HepG2 (cell line): ENCODE results near the gene COL8A2.

ENCODE experiments used
- AFF4 ChIP-seq: sonication (generic); formaldehyde crosslinking; IDR thresholded peaks from 2 replicates; pipeline ENCODE4 v1.4.0; 2020; ENCODE audit warnings: missing genetic modification reagents
- CTCF ChIP-seq: sonication (generic); formaldehyde crosslinking; IDR thresholded peaks from 2 replicates; pipeline ENCODE4 v1.5.0; 2020; ENCODE audit warnings: mild to moderate bottlenecking, missing genetic modification reagents, moderate library complexity
- FOXP4 ChIP-seq: sonication (generic); formaldehyde crosslinking; IDR thresholded peaks from 2 replicates; pipeline ENCODE4 v1.4.0; 2020; ENCODE audit warnings: missing genetic modification reagents
- KLF6 ChIP-seq: IDR thresholded peaks from 2 replicates; pipeline ENCODE4 v1.8.0; 2016; ENCODE audit warnings: missing biosample characterization, missing genetic modification reagents
- MAX ChIP-seq: IDR thresholded peaks from 2 replicates; pipeline ENCODE4 v1.6.1; 2012; ENCODE audit warnings: inconsistent platforms
- POLR2A ChIP-seq, 2 experiments: IDR thresholded peaks; 2 replicates each; pipeline ENCODE4 v1.6.1; 2011; ENCODE audit warnings: low read depth in 2 of 2, low read length in 2 of 2, mild to moderate bottlenecking in 1 of 2, moderate library complexity in 1 of 2; ENCODE audit not compliant: insufficient read depth in 1 of 2
- PRMT3 ChIP-seq: sonication (generic); formaldehyde crosslinking; IDR thresholded peaks from 2 replicates; pipeline ENCODE4 v1.8.1; 2022; ENCODE audit warnings: low read depth, mild to moderate bottlenecking, moderate library complexity, missing genetic modification reagents, borderline replicate concordance
- REST ChIP-seq, 2 experiments: IDR thresholded peaks; 2 replicates each; pipeline ENCODE4 v1.6.1; 2011 to 2012; ENCODE audit warnings: low read length in 2 of 2, borderline replicate concordance in 1 of 2, low read depth in 1 of 2, mild to moderate bottlenecking in 1 of 2, moderate library complexity in 1 of 2
- SP1 ChIP-seq, 2 experiments: fragments of 450-650 bp in 1 of 2; sonication (generic) in 1 of 2; formaldehyde crosslinking in 1 of 2; IDR thresholded peaks; 2 replicates each; pipeline versions ENCODE4 v1.4.0 to v1.6.1; 2016 to 2020; ENCODE audit warnings: missing genetic modification reagents in 1 of 2
- ZKSCAN8 ChIP-seq: IDR thresholded peaks from 2 replicates; pipeline ENCODE4 v1.6.1; 2016; ENCODE audit warnings: borderline replicate concordance, missing genetic modification reagents, missing compliant biosample characterization
- ZNF10 ChIP-seq: sonication (generic); formaldehyde crosslinking; IDR thresholded peaks from 2 replicates; pipeline ENCODE4 v1.4.0; 2020; ENCODE audit warnings: mild to moderate bottlenecking, low read depth, missing genetic modification reagents, borderline replicate concordance
- ZNF563 ChIP-seq: sonication (generic); formaldehyde crosslinking; IDR thresholded peaks from 2 replicates; pipeline ENCODE4 v1.8.0; 2022; ENCODE audit warnings: mild to moderate bottlenecking, moderate library complexity, missing genetic modification reagents

GRCh38 chr1:36136535-36136934, 11.5 kb upstream of the COL8A2 start:
- no peak for TF ChIP-seq PRMT3 (CRISPR knock-in tag)
- TF ChIP-seq AFF4 (CRISPR knock-in tag) = no peak
- TF ChIP-seq ZNF10 (CRISPR knock-in tag) = no peak
- TF ChIP-seq SP1 (IDR thresholded peaks at IDR 0.05) = no peak
- no peak for TF ChIP-seq SP1 (CRISPR knock-in tag; IDR thresholded peaks at IDR 0.05)
- TF ChIP-seq POLR2A (IDR thresholded peaks at IDR 0.05; ENCODE audit: insufficient read depth in 1 of 2, low read depth in 2 of 2, low read length in 2 of 2) = no peak
- no peak for TF ChIP-seq MAX
- no peak for TF ChIP-seq ZNF563
- no peak for TF ChIP-seq KLF6 (CRISPR knock-in tag)
- no peak for TF ChIP-seq REST (IDR thresholded peaks at IDR 0.05; ENCODE audit: borderline replicate concordance in 1 of 2, low read depth in 1 of 2, low read length in 2 of 2)
- no peak for TF ChIP-seq FOXP4 (CRISPR knock-in tag)
- no peak for TF ChIP-seq ZKSCAN8 (CRISPR knock-in tag)
- TF ChIP-seq CTCF = no peak
